Spleen (tissue), 11 donors: ENCODE measurements around the gene AP1B1. TPM values are rescaled to one million over a fixed set of nuclear protein-coding genes. Genes with fewer than 3 reads are reported as not detected.

ENCODE experiments used
- DNase-seq: peaks from one replicate; pipeline ENCODE4 v3.0.0-alpha.2; 2020
- H3K27ac ChIP-seq, 8 donors: fragments of 200-600 bp; sonication (generic) in 7 of 8; 1 replicate in 4 of 8; 2 replicates in 4 of 8; pipeline versions ENCODE4 v1.5.0 to v1.8.0; 2016 to 2021; ENCODE audit warnings: inconsistent platforms in 4 of 8, mild to moderate bottlenecking in 4 of 8, moderate library complexity in 1 of 8
- H3K27me3 ChIP-seq, 7 donors: fragments of 200-600 bp; sonication (generic) in 6 of 7; replicated peaks in 1 of 7; 1 replicate in 4 of 7; 2 replicates in 3 of 7; pipeline versions ENCODE4 v1.5.0 to v1.8.0; 2016 to 2021; ENCODE audit warnings: inconsistent platforms in 3 of 7, mild to moderate bottlenecking in 1 of 7
- H3K36me3 ChIP-seq, 6 donors: fragments of 200-600 bp; sonication (generic) in 5 of 6; 1 replicate in 4 of 6; 2 replicates in 2 of 6; pipeline versions ENCODE4 v1.5.0 to v1.8.0; 2016 to 2021; ENCODE audit warnings: inconsistent platforms in 2 of 6
- H3K4me1 ChIP-seq, 6 donors: fragments of 200-600 bp; sonication (generic) in 5 of 6; 1 replicate in 3 of 6; 2 replicates in 3 of 6; pipeline versions ENCODE4 v1.5.0 to v1.8.0; 2016 to 2021; ENCODE audit warnings: inconsistent platforms in 3 of 6
- H3K4me3 ChIP-seq, 8 donors: fragments of 200-600 bp; sonication (generic) in 7 of 8; 1 replicate in 4 of 8; 2 replicates in 4 of 8; pipeline versions ENCODE4 v1.5.0 to v1.8.0; 2016 to 2021; ENCODE audit warnings: inconsistent platforms in 4 of 8, mild to moderate bottlenecking in 4 of 8, moderate library complexity in 2 of 8
- H3K9me3 ChIP-seq, 8 donors: fragments of 200-600 bp; sonication (generic) in 7 of 8; 1 replicate in 4 of 8; 2 replicates in 4 of 8; pipeline versions ENCODE4 v1.5.0 to v1.8.0; 2016 to 2021; ENCODE audit warnings: inconsistent platforms in 4 of 8
- CTCF ChIP-seq, 11 experiments: fragments of 200-600 bp in 7 of 11; fragments of 450-650 bp in 4 of 11; sonication (generic) in 4 of 11; IDR thresholded peaks in 8 of 11; conservative IDR thresholded peaks in 3 of 11; 1 replicate in 7 of 11; 2 replicates in 4 of 11; pipeline versions ENCODE4 v1.4.0 to v1.8.0; 2016 to 2021; ENCODE audit warnings: antibody characterized with exemption in 11 of 11, inconsistent platforms in 4 of 11, mild to moderate bottlenecking in 1 of 11
- POLR2A ChIP-seq, 3 donors: fragments of 450-650 bp; IDR thresholded peaks; one replicate each; pipeline ENCODE4 v1.5.1; 2017; ENCODE audit warnings: antibody characterized with exemption in 3 of 3, mild to moderate bottlenecking in 1 of 3
- POLR2AphosphoS5 ChIP-seq, 3 donors: sonication (generic); formaldehyde crosslinking; IDR thresholded peaks; one replicate each; pipeline ENCODE4 v1.5.1; 2017; ENCODE audit warnings: antibody characterized with exemption in 3 of 3
- WGBS, 5 donors: extraction: QIAGEN DNeasy Blood & Tissue Kit in 3 of 5; methylation state at CpG; one replicate each; pipeline versions ENCODE4 v1.1.5 to v1.1.7; 2013 to 2018; 5-methylcytosine and 5-hydroxymethylcytosine counted together
- intact Hi-C: fragments of 100-400 bp; cut with DNase I; formaldehyde crosslinking; loops from one replicate; pipeline ENCODE4 v1.15.0; 2023; ENCODE audit warnings: low total_unique reads
- polyA plus RNA-seq, 3 donors: library from polyadenylated mRNA; stranded (reverse); fragments of 200-250 nt; gene quantifications; one replicate each; pipeline ENCODE4 v1.2.1, GENCODE V29; 2013
- total RNA-seq, 7 donors: library from RNA; depleted of rRNA in 3 of 7; stranded (reverse); fragments of >200 nt in 3 of 7; fragmentation: NEBNext Ultra II Directional in 4 of 7; extraction: Animal tissue kit (Norgen Biotek cat#: 25700) in 4 of 7; gene quantifications; one replicate each; pipeline versions ENCODE4 v1.1.0 to v1.2.1, GENCODE V29; 2016 to 2021
- donor health status: healthy with polysubstance abuse.
- donor health status: DM: no; HTN: no; CAD: no; lungs with moderate emphysema.
- donor health status: DM: no; HTN: no; CAD: no.
- donor health status: Bipolar disorder and iron deficiency.
- donor health status: healthy.
- donor health status: DM: no; HTN: no; CAD: no.
- donor health status: DM: yes; HTN: yes; CAD: no.

The AP1B1 gene
- total and polyA plus RNA-seq, 10 donors, result 43.3 to 150 (median 110) TPM

GRCh38 chr22:29328566-29329500 is 59.5 kb downstream of the AP1B1 start:
- intact Hi-C loops, result no loop called here
- TF ChIP-seq CTCF (IDR thresholded peaks at IDR 0.05 in 8 of 11, conservative IDR thresholded peaks at IDR 0.05 in 3 of 11), result no peak
- TF ChIP-seq POLR2A (IDR thresholded peaks at IDR 0.05), result no peak
- no peak for TF ChIP-seq POLR2AphosphoS5 (IDR thresholded peaks at IDR 0.05)
- no peaks in the 10 kb centered on the region for H3K9me3 ChIP-seq
- no peak overlapping the region for H3K4me3 ChIP-seq
- DNase-seq, result no peak
- WGBS, 5 donors, result 86 to 92% (median 90%) methylated on average over 29 to 34 of the region's 34 CpGs
- peaks cover 3 to 35% (median 17%) of the 10 kb centered on the region in 6 donors for H3K4me1 ChIP-seq
- no peak overlapping the region for H3K27ac ChIP-seq
- peaks cover 0 to 81% (median 72%) of the 10 kb centered on the region in 6 donors for H3K36me3 ChIP-seq
- H3K27me3 ChIP-seq, result no peaks in the 10 kb centered on the region

GRCh38 chr22:29328055-29328454 is 60.3 kb downstream of the AP1B1 start:
- H3K4me3 ChIP-seq, result no peak overlapping the region
- no peaks in the 10 kb centered on the region for H3K27me3 ChIP-seq
- WGBS, 5 donors, result 90 to 98% (median 94%) methylated on average over 4 to 5 of the region's 5 CpGs
- peaks cover 3 to 35% (median 17%) of the 10 kb centered on the region in 6 donors for H3K4me1 ChIP-seq
- intact Hi-C loops, result no loop called here
- H3K9me3 ChIP-seq, result no peaks in the 10 kb centered on the region
- no peak for TF ChIP-seq CTCF (IDR thresholded peaks at IDR 0.05 in 8 of 11, conservative IDR thresholded peaks at IDR 0.05 in 3 of 11)
- no peak for TF ChIP-seq POLR2A (IDR thresholded peaks at IDR 0.05)
- TF ChIP-seq POLR2AphosphoS5 (IDR thresholded peaks at IDR 0.05), result peak in 1 of 3 donors; percentile 44
- peak overlapping the region in 1 of 8 donors; percentile 2 for H3K27ac ChIP-seq
- no peak for DNase-seq
- peaks cover 0 to 73% (median 64%) of the 10 kb centered on the region in 6 donors for H3K36me3 ChIP-seq

- TF ChIP-seq POLR2A (IDR thresholded peaks at IDR 0.05) (no peak), POLR2AphosphoS5 (IDR thresholded peaks at IDR 0.05) (peak; percentile 18 to 68 (median 35))
- Histone ChIP-seq H3K27ac (peak overlapping the region in 2 of 8 donors; percentile 2 to 18), H3K27me3 (no peaks in the 10 kb centered on the region), H3K36me3 (peaks cover 0 to 65% (median 56%) of the 10 kb centered on the region in 6 donors), H3K4me1 (peaks cover 3 to 35% (median 17%) of the 10 kb centered on the region in 6 donors), H3K9me3 (no peaks in the 10 kb centered on the region), H3K4me3 (no peak overlapping the region)
- DNase-seq, result no peak
- 81 to 91% (median 84%) methylated on average over 9 to 15 of the region's 15 CpGs for WGBS, 5 donors
- intact Hi-C loops, result no loop called here
These were observed 61.1 kb downstream of the AP1B1 start for GRCh38 chr22:29327089-29327764.

- H3K4me3 ChIP-seq, result no peak overlapping the region
- H3K27ac ChIP-seq, result no peak overlapping the region
- no peaks in the 10 kb centered on the region for H3K9me3 ChIP-seq
- DNase-seq, result no peak
- intact Hi-C loops, result no loop called here
- no peaks in the 10 kb centered on the region for H3K27me3 ChIP-seq
- TF ChIP-seq POLR2AphosphoS5 (IDR thresholded peaks at IDR 0.05) (peak in 1 of 3 donors; percentile 25), POLR2A (IDR thresholded peaks at IDR 0.05) (no peak), CTCF (IDR thresholded peaks at IDR 0.05 in 8 of 11, conservative IDR thresholded peaks at IDR 0.05 in 3 of 11) (no peak)
- 84 to 92% (median 89%) methylated on average over 5 to 10 of the region's 10 CpGs for WGBS, 5 donors
- peaks cover 3 to 34% (median 17%) of the 10 kb centered on the region in 6 donors for H3K4me1 ChIP-seq
- H3K36me3 ChIP-seq, result peaks cover 0 to 57% (median 48%) of the 10 kb centered on the region in 6 donors
These were observed 61.9 kb downstream of the AP1B1 start for GRCh38 chr22:29326481-29326880.
